HepG2 (cell line): ENCODE measurements around the gene FBLN5. TPM values are rescaled to one million over a fixed set of nuclear protein-coding genes. Genes with fewer than 3 reads are reported as not detected.

Experiments
- ATAC-seq: fragments of 200-7000 bp; cut with Tn5 transposase; 3 replicates; pipeline ENCODE4 v1.9.1; 2020; ENCODE audit warnings: mild to moderate bottlenecking, moderate library complexity
- BruUV-seq: library from RNA; stranded (reverse); fragments of 400-500 nt; replicated peaks from 2 replicates; lab custom pipeline; 2021; lab: Mats Ljungman, UMichigan
- CTCF ChIA-PET: fragments of 300-600 bp; formaldehyde crosslinking; extraction: SDS; loops from one replicate; lab custom pipeline; 2021; ENCODE audit warnings: low total read pairs, inconsistent platforms, low intra/inter-chr PET ratio; lab: Yijun Ruan, JAX
- POLR2A ChIA-PET: fragments of 350-600 bp; sonication (Branson Sonifier 250); formaldehyde crosslinking; loops from one replicate; lab custom pipeline; 2020; ENCODE audit warnings: antibody characterized with exemption, inconsistent platforms; lab: Yijun Ruan, JAX
- DNase-seq: peaks from one replicate; pipeline ENCODE4 v3.0.0-alpha.2; 2015; ENCODE audit warnings: low spot score
- FAIRE-seq: peaks from 3 replicates; lab custom pipeline; 2011; peaks lifted over from hg19 to GRCh38; lab: Jason Lieb, UNC
- H2AFZ ChIP-seq: one replicate; pipeline ENCODE4 v1.6.1; 2011; ENCODE audit warnings: low read length, inconsistent platforms
- H3K27ac ChIP-seq: fragments of 300-600 bp; 3 replicates; pipeline ENCODE4 v1.8.0; 2011; ENCODE audit warnings: mixed run types, mild to moderate bottlenecking, mixed read lengths, low read length, inconsistent platforms; ENCODE audit not compliant: insufficient read depth; ENCODE audit errors: extremely low read length
- H3K27me3 ChIP-seq, 2 experiments: fragments of 200-600 bp in 1 of 2; 2 replicates in 1 of 2; 3 replicates in 1 of 2; pipeline versions ENCODE4 v1.6.0 to v1.8.0; 2011; ENCODE audit warnings: low read length in 2 of 2, mild to moderate bottlenecking in 2 of 2, moderate library complexity in 2 of 2, inconsistent platforms in 1 of 2; ENCODE audit not compliant: insufficient read depth in 2 of 2, control insufficient read depth in 1 of 2
- H3K36me3 ChIP-seq, 2 experiments: fragments of 200-600 bp in 1 of 2; replicated peaks in 1 of 2; 2 replicates in 1 of 2; 3 replicates in 1 of 2; pipeline versions ENCODE4 v1.5.1 to v1.8.0; 2011; ENCODE audit warnings: low read length in 2 of 2, inconsistent platforms in 1 of 2; ENCODE audit not compliant: insufficient read depth in 2 of 2, control insufficient read depth in 1 of 2
- H3K4me1 ChIP-seq: 2 replicates; pipeline ENCODE4 v1.5.1; 2012; ENCODE audit warnings: low read length, inconsistent platforms; ENCODE audit not compliant: insufficient read depth
- H3K4me2 ChIP-seq: 2 replicates; pipeline ENCODE4 v1.6.0; 2011; ENCODE audit warnings: low read depth, low read length, inconsistent platforms
- H3K4me3 ChIP-seq, 3 experiments: fragments of 200-600 bp in 1 of 3; sonication (generic), shearing (Covaris generic) in 1 of 3; replicated peaks in 1 of 3; 2 replicates each; pipeline ENCODE4 v1.5.1; 2011 to 2016; ENCODE audit warnings: low read length in 3 of 3, inconsistent platforms in 2 of 3, low read depth in 2 of 3, mild to moderate bottlenecking in 2 of 3, control low read depth in 1 of 3, mixed read lengths in 1 of 3; ENCODE audit not compliant: insufficient read depth in 1 of 3
- H3K79me2 ChIP-seq: one replicate; pipeline ENCODE4 v1.6.1; 2011; ENCODE audit warnings: low read length, inconsistent platforms; ENCODE audit not compliant: insufficient read depth
- H3K9ac ChIP-seq: 2 replicates; pipeline ENCODE4 v1.6.0; 2011; ENCODE audit warnings: mild to moderate bottlenecking, low read depth, low read length, inconsistent platforms; ENCODE audit not compliant: insufficient read depth
- H3K9me3 ChIP-seq: 2 replicates; pipeline ENCODE4 v1.5.1; 2012; ENCODE audit warnings: mild to moderate bottlenecking, low read length
- H4K20me1 ChIP-seq: 2 replicates; pipeline ENCODE4 v1.6.0; 2011; ENCODE audit warnings: inconsistent platforms, mild to moderate bottlenecking, low read length, moderate library complexity; ENCODE audit not compliant: insufficient read depth
- HNRNPK ChIP-seq: fragments of 200-400 bp; formaldehyde crosslinking; IDR thresholded peaks from 2 replicates; pipeline ENCODE4 v1.6.1; 2018; ENCODE audit warnings: low read length, low read depth, moderate library complexity, mild to moderate bottlenecking; ENCODE audit not compliant: poor library complexity, severe bottlenecking
- MAFF ChIP-seq: IDR thresholded peaks from 2 replicates; pipeline ENCODE4 v1.6.1; 2011; ENCODE audit warnings: low read depth, low read length, improper control_type of control experiment
- MAFK ChIP-seq, 2 experiments: IDR thresholded peaks in 1 of 2; conservative IDR thresholded peaks in 1 of 2; 2 replicates each; pipeline ENCODE4 v1.6.1; 2011; ENCODE audit warnings: improper control_type of control experiment in 2 of 2, low read length in 2 of 2
- WGBS: methylation state at CpG from one replicate; pipeline ENCODE4 v1.1.6; 2017; ENCODE audit warnings: low lambda C conversion rate; 5-methylcytosine and 5-hydroxymethylcytosine counted together
- in situ Hi-C: cut with HindIII; loops from 2 replicates; pipeline ENCODE4 v1.10.0; 2017; ENCODE audit warnings: low pct_unique_long_range_greater_than_20kb; ENCODE audit not compliant: extremely low pct_ligation_motif_present
- intact Hi-C: fragments of 100-400 bp; cut with micrococcal nuclease; formaldehyde crosslinking; loops from one replicate; pipeline ENCODE4 v1.10.0; 2022; ENCODE audit not compliant: unreplicated experiment
- polyA plus RNA-seq, 8 experiments: library from polyadenylated mRNA; depleted of rRNA in 3 of 8; stranded (reverse) in 7 of 8; unstranded in 1 of 8; fragments of >200 nt; fragmentation: Illumina TruSeq in 4 of 8; extraction: Trizol in 4 of 8; gene quantifications; 2 replicates each; pipeline versions ENCODE4 v1.2.1 to v1.2.3, GENCODE V29; 2011 to 2016; ENCODE audit warnings: low read depth in 4 of 8, missing spikeins in 1 of 8, mixed read lengths in 1 of 8; ENCODE audit not compliant: insufficient read depth in 1 of 8
- total RNA-seq, 5 experiments: library from RNA; depleted of rRNA; stranded (reverse); fragments of >200 nt; fragmentation: Illumina TruSeq; extraction: Trizol; gene quantifications; 2 replicates each; pipeline ENCODE4 v1.2.3, GENCODE V29; 2016; ENCODE audit warnings: low read depth in 1 of 5
- TF ChIP-seq, protein P1 (sequence below): IDR thresholded peaks from 2 replicates; pipeline ENCODE4 v1.6.1; 2016
- TF ChIP-seq, protein P2 (sequence below): sonication (generic); formaldehyde crosslinking; IDR thresholded peaks from 2 replicates; pipeline ENCODE4 v1.5.0; 2020; ENCODE audit warnings: missing genetic modification reagents

Gene FBLN5
- total and polyA plus RNA-seq, 2 of the 13 experiments (the other 11 are each of a cell fraction or from before 2014, with no cell fraction given), result 0.38 to 0.77 TPM

DNA sequence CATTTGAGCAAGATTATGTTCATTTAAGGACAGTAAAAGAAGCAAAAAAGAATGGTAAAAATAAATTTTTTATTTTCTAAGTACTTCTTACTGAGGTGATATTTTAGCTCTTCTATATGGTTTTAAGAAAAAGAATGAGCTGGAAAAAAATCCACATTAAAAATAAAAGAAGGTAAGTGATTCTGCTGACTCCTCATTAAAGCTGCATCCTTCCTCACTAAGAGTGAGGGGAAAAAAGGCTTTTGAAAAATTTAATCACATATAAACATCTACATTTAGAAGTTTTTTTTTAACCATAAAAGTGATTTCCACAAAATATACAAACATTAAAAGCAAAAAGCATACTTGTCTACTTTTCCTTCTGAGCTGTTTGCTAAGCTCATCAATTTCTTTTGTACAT, 28.3 kb upstream of the FBLN5 start:
- no peaks in the 10 kb centered on the region for H3K9me3 ChIP-seq
- H2AFZ ChIP-seq, result no peak overlapping the region
- no peak overlapping the region for H3K9ac ChIP-seq
- no TSS peak for BruUV-seq
- H4K20me1 ChIP-seq, result no peaks in the 10 kb centered on the region
- DNase-seq, result no peak
- POLR2A ChIA-PET, result no interaction called here
- peak; percentile 67 to 76; a peak in 3 of 4 replicates for TF ChIP-seq MAFK (conservative IDR thresholded peaks at IDR 0.05 in 1 of 2, IDR thresholded peaks at IDR 0.05 in 1 of 2; ENCODE audit: low read length in 2 of 2)
- TF ChIP-seq, protein P1, sequence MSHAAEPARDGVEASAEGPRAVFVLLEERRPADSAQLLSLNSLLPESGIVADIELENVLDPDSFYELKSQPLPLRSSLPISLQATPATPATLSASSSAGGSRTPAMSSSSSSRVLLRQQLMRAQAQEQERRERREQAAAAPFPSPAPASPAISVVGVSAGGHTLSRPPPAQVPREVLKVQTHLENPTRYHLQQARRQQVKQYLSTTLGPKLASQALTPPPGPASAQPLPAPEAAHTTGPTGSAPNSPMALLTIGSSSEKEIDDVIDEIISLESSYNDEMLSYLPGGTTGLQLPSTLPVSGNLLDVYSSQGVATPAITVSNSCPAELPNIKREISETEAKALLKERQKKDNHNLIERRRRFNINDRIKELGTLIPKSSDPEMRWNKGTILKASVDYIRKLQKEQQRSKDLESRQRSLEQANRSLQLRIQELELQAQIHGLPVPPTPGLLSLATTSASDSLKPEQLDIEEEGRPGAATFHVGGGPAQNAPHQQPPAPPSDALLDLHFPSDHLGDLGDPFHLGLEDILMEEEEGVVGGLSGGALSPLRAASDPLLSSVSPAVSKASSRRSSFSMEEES, result no peak
- TF ChIP-seq MAFF, result peak; percentile 62
- TF ChIP-seq, all 625 proteins: peak for 2
- no peak overlapping the region for H3K4me3 ChIP-seq
- ATAC-seq (no peak), FAIRE-seq (no peak)
- no peaks in the 10 kb centered on the region for H3K27me3 ChIP-seq
- intact Hi-C loops (no loop called here), in situ Hi-C loops (no loop called here)
- peaks cover 3 to 29% of the 10 kb centered on the region in 2 experiments; a peak in 4 of 5 replicates for H3K36me3 ChIP-seq
- no peaks in the 10 kb centered on the region for H3K4me1 ChIP-seq
- no peak overlapping the region for H3K4me2 ChIP-seq
- no peak overlapping the region for H3K27ac ChIP-seq
- no peaks in the 10 kb centered on the region for H3K79me2 ChIP-seq
- CTCF ChIA-PET, result no interaction called here

DNA sequence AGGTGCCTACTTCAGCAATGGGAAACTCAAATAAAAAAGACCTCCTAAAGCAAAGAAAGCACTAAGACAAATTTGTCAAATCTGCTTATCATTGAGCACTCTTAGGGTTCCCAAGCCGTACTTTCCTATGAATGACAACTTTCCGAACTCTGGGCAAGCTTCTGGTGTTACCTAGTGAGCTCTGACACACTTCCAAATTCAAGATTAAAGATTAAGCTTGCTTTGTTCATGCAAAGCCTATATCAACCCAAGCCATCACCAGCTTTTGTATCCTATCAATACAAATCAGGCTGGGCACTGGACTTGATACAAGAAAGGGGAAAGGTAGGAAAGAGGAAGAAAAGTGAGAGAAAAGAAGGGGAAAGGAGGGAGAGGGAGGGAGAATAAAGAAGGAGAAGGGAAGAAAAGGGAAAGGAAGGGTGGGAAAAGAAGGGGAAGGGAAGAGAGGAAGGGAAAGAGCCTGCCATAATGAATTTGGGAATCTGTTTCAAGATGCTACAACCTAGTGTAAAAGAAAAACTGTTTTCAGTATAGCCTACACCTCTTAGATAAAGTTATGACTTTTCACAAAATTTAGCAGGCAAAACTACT, 23.8 kb upstream of the FBLN5 start:
- POLR2A ChIA-PET, result no interaction called here
- H3K4me2 ChIP-seq, result no peak overlapping the region
- H3K27ac ChIP-seq, result no peak overlapping the region
- no peaks in the 10 kb centered on the region for H4K20me1 ChIP-seq
- peak; percentile 87 for TF ChIP-seq HNRNPK
- TF ChIP-seq, protein P2, sequence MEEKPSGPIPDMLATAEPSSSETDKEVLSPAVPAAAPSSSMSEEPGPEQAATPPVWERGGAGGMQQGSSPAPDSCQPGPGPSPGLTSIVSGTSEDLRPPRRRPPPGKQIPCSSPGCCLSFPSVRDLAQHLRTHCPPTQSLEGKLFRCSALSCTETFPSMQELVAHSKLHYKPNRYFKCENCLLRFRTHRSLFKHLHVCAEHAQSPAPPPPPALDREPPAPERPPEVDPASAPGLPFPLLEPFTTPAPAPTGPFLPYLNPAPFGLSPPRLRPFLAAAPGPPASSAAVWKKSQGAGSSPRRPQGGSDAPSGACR (CRISPR knock-in tag), result no peak
- H3K9ac ChIP-seq, result no peak overlapping the region
- H3K36me3 ChIP-seq, result peaks cover 6 to 45% of the 10 kb centered on the region in 2 experiments; a peak in 4 of 5 replicates
- no peaks in the 10 kb centered on the region for H3K9me3 ChIP-seq
- no peaks in the 10 kb centered on the region for H3K27me3 ChIP-seq
- no peak overlapping the region for H3K4me3 ChIP-seq
- BruUV-seq, result no TSS peak
- H3K4me1 ChIP-seq, result no peaks in the 10 kb centered on the region
- CTCF ChIA-PET, result no interaction called here
- DNase-seq, result no peak
- H2AFZ ChIP-seq, result no peak overlapping the region
- in situ Hi-C loops, result no loop called here
- intact Hi-C loops, result no loop called here
- 100% methylated on average over 2 of the region's 2 CpGs for WGBS
- no peak for FAIRE-seq
- no peak for ATAC-seq
- H3K79me2 ChIP-seq, result no peaks in the 10 kb centered on the region
